Measurements from ENCODE around the gene SUMF1. TPM values are rescaled to one million over a fixed set of nuclear protein-coding genes. Genes with fewer than 3 reads are reported as not detected.

Gene SUMF1
- total RNA-seq, result 31.3 and 44.4 TPM in 2 replicates

GRCh38 chr3:4466741-4467521 lies at the start of gene SUMF1:
TSS of gene SUMF1 (minus strand) at chr3:4467269. CDS start at chr3:4467245, 24 bp downstream.

GRCh38 chr3:4493014-4493940 lies 26.2 kb upstream of the SUMF1 start, which contains the start of gene ITPR1:
TSS of gene ITPR1 (plus strand) at chr3:4493348. CDS start at chr3:4516492, 23,144 bp downstream.

Other genes with a start within 250 kb of the SUMF1 start
- gene SETMAR, start 163.9 kb downstream of the SUMF1 start, total RNA-seq, result 5.9 and 10.6 TPM in 2 replicates
- gene ITPR1, start 26.1 kb upstream of the SUMF1 start, total RNA-seq, result 2.7 and 3.1 TPM in 2 replicates

Data from hair follicular keratinocyte (primary cell).